Measurements from ENCODE around the gene FAM98B. TPM values are rescaled to one million over a fixed set of nuclear protein-coding genes. Genes with fewer than 3 reads are reported as not detected.

The FAM98B gene
- total and polyA plus RNA-seq, 2 of the 8 experiments (the other 6 are each of a cell fraction or from before 2014, with no cell fraction given) = 5.9 to 48.4 TPM

DNA sequence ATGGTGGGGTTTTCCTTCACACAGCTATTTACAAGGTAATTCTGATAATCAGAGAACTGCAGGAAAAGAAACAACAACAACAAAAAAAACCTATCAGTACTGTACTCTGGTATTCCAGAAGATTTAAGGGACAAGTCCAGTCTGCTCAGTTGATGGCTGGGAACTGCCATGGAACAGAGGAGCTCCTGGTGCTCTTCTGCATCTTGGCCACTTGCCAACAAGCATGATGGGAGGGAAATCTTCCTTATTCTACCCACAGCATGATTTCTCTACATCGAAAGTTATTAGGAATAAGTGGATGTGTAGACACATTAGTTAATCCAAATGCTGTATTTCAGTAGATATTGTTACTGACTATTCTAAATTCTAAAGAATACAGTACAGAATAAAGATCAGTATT is 59.0 kb downstream of the FAM98B start:
- Histone ChIP-seq H3K79me1 (ENCODE audit: low read depth, low read length) (no peaks in the 10 kb centered on the region), H2BK12ac (ENCODE audit: low read depth, low read length) (no peak overlapping the region), H3K27me3 (replicated peaks in 1 of 4; ENCODE audit: control insufficient read depth in 3 of 4, extremely low read depth in 1 of 4, insufficient read depth in 3 of 4, low read length in 3 of 4) (no peaks in the 10 kb centered on the region), H3K27ac (ENCODE audit: low read depth, low read length) (no peak overlapping the region), H3K23me2 (ENCODE audit: low read depth, low read length) (peaks cover 1% of the 10 kb centered on the region; the same call in 1 of the 2 replicates), H3K23ac (ENCODE audit: insufficient read length) (no peak overlapping the region), H3K18ac (ENCODE audit: extremely low read depth, low read length) (no peak overlapping the region), H3K4ac (replicated peaks; ENCODE audit: insufficient read length, low read depth, low read length) (no peak overlapping the region), H3K36me3 (ENCODE audit: control insufficient read depth in 2 of 4, insufficient read depth in 4 of 4, low read length in 3 of 4) (no peaks in the 10 kb centered on the region), H4K91ac (replicated peaks; ENCODE audit: insufficient read length, low read length) (no peak overlapping the region), H2AK5ac (ENCODE audit: low read depth, low read length) (no peak overlapping the region), H2BK20ac (ENCODE audit: low read length) (no peak overlapping the region), H3K4me3 (ENCODE audit: extremely low read depth in 1 of 4, insufficient read depth in 2 of 4, low read depth in 3 of 4, low read length in 4 of 4) (no peak overlapping the region), H2BK5ac (ENCODE audit: low read depth, low read length) (no peak overlapping the region), H3K9ac (replicated peaks in 1 of 4; ENCODE audit: extremely low read depth in 1 of 4, low read depth in 3 of 4, low read length in 3 of 4) (no peak overlapping the region), H3K9me3 (ENCODE audit: insufficient read depth in 2 of 2, low read depth in 1 of 2, low read length in 1 of 2) (no peaks in the 10 kb centered on the region), H2AFZ (ENCODE audit: low read length) (no peak overlapping the region), H3K14ac (ENCODE audit: insufficient read length) (no peak overlapping the region), H3K4me1 (replicated peaks in 1 of 4; ENCODE audit: control insufficient read depth in 3 of 4, insufficient read depth in 4 of 4, low read length in 3 of 4) (peaks cover 0 to 16% (median 8%) of the 10 kb centered on the region in 4 experiments; a peak in 6 of 7 replicates), H3K4me2 (ENCODE audit: insufficient read depth in 1 of 2, low read depth in 2 of 2, low read length in 2 of 2) (no peak overlapping the region), H4K20me1 (replicated peaks in 1 of 2; ENCODE audit: control insufficient read depth in 1 of 2, insufficient read depth in 2 of 2, low read length in 2 of 2) (no peaks in the 10 kb centered on the region), H2BK120ac (replicated peaks; ENCODE audit: low read depth, low read length) (no peak overlapping the region), H3K79me2 (ENCODE audit: control insufficient read depth in 1 of 2, insufficient read depth in 2 of 2, low read length in 2 of 2) (no peaks in the 10 kb centered on the region), H3K56ac (replicated peaks; ENCODE audit: insufficient read length, low read depth, low read length) (no peak overlapping the region), H2BK15ac (ENCODE audit: low read length) (no peak overlapping the region), H4K8ac (ENCODE audit: extremely low read depth, insufficient read depth, low read length) (no peak overlapping the region), H4K5ac (ENCODE audit: insufficient read length, low read depth, low read length) (no peak overlapping the region)
- FAIRE-seq = no peak
- POLR2A ChIA-PET (ENCODE audit: partially characterized antibody) = interaction anchor here (0.9 to 1.2 kb wide), 4 partner anchors 9 to 59 kb away, joined by 3 read pairs; partner anchors contain the start of gene FAM98B
- CTCF ChIA-PET (ENCODE audit: partially characterized antibody) = interaction anchor here (0.9 kb wide), 1 partner anchor 9 kb away, joined by 3 read pairs; no protein-coding TSS in a partner anchor
- no peak for TF ChIP-seq CEBPB (IDR thresholded peaks at IDR 0.05; ENCODE audit: low read depth, low read length)
- TF ChIP-seq, protein P1, sequence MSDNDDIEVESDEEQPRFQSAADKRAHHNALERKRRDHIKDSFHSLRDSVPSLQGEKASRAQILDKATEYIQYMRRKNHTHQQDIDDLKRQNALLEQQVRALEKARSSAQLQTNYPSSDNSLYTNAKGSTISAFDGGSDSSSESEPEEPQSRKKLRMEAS (IDR thresholded peaks at IDR 0.05) = no peak
- TF ChIP-seq TEAD4 (IDR thresholded peaks at IDR 0.05; ENCODE audit: low read depth, low read length) = no peak
- no peak for TF ChIP-seq SIRT6 (IDR thresholded peaks at IDR 0.05; ENCODE audit: low read length)
- no peak for TF ChIP-seq HDAC6 (IDR thresholded peaks at IDR 0.05; ENCODE audit: low read depth, low read length)
- no peak for DNase-seq (ENCODE audit: low read depth in 1 of 2, low spot score in 2 of 2)
- 86% methylated on average over 1 of the region's 1 CpG; no CpG with 5 or more reads in 1 of the 2 experiments for WGBS, 2 experiments (ENCODE audit: extremely low coverage in 1 of 2, insufficient coverage in 1 of 2, insufficient read length in 1 of 2, insufficient replicate concordance in 2 of 2, low coverage in 1 of 2, low lambda C conversion rate in 2 of 2, missing lambda C conversion rate in 1 of 2)
